Parathyroid adenoma (tissue), 2 donors: Measurements from ENCODE around the gene FABP2.
"Not testable (repeated sequence)": the region's sequence is repeated elsewhere in the genome, so short reads cannot be mapped to it uniquely, and the experiment has no call there.

Experiments
- H2AFZ ChIP-seq: fragments of 300-600 bp; sonication (generic); one replicate; pipeline ENCODE4 v1.7.0; 2017; ENCODE audit warnings: antibody characterized with exemption, mild to moderate bottlenecking
- H3K27ac ChIP-seq: fragments of 300-600 bp; sonication (generic); one replicate; pipeline ENCODE4 v1.7.0; 2017
- H3K27me3 ChIP-seq: fragments of 300-600 bp; sonication (generic); one replicate; pipeline ENCODE4 v1.7.0; 2017; ENCODE audit warnings: low read length; ENCODE audit not compliant: control insufficient read depth, insufficient read depth
- H3K36me3 ChIP-seq: fragments of 300-600 bp; sonication (generic); one replicate; pipeline ENCODE4 v1.7.0; 2017; ENCODE audit warnings: low read length; ENCODE audit not compliant: control insufficient read depth, insufficient read depth
- H3K4me1 ChIP-seq: fragments of 300-600 bp; sonication (generic); one replicate; pipeline ENCODE4 v1.7.0; 2017; ENCODE audit warnings: control low read depth
- H3K4me2 ChIP-seq: fragments of 300-600 bp; sonication (generic); one replicate; pipeline ENCODE4 v1.7.0; 2017; ENCODE audit warnings: low read length
- H3K4me3 ChIP-seq: fragments of 300-600 bp; sonication (generic); one replicate; pipeline ENCODE4 v1.7.0; 2017; ENCODE audit warnings: low read depth, low read length
- H3K79me2 ChIP-seq: fragments of 300-600 bp; sonication (generic); one replicate; pipeline ENCODE4 v1.7.0; 2017; ENCODE audit warnings: control low read depth
- H3K9ac ChIP-seq: fragments of 300-600 bp; sonication (generic); one replicate; pipeline ENCODE4 v1.7.0; 2017; ENCODE audit warnings: mild to moderate bottlenecking
- H3K9me3 ChIP-seq: fragments of 300-600 bp; sonication (generic); one replicate; pipeline ENCODE4 v1.7.0; 2017; ENCODE audit warnings: low read length; ENCODE audit not compliant: control insufficient read depth
- CTCF ChIP-seq: fragments of 300-600 bp; sonication (generic); IDR thresholded peaks from one replicate; pipeline ENCODE4 v1.7.0; 2017; ENCODE audit warnings: antibody characterized with exemption, mild to moderate bottlenecking
- donor health status: primary hyperparathyroidism.

FABP2 gene

GRCh38 chr4:119353364-119353763, 31.4 kb upstream of the FABP2 start:
- not testable (repeated sequence) for H3K4me3 ChIP-seq, H3K4me2 ChIP-seq, H3K27ac ChIP-seq, H3K9ac ChIP-seq, H3K36me3 ChIP-seq, H3K4me1 ChIP-seq, H3K79me2 ChIP-seq, H3K27me3 ChIP-seq, H3K9me3 ChIP-seq, H2AFZ ChIP-seq

GRCh38 chr4:119348169-119348568, 26.2 kb upstream of the FABP2 start:
- H3K9ac ChIP-seq, H3K79me2 ChIP-seq, H3K9me3 ChIP-seq, H3K4me1 ChIP-seq, H3K36me3 ChIP-seq, H2AFZ ChIP-seq, H3K27ac ChIP-seq, H3K27me3 ChIP-seq, H3K4me2 ChIP-seq, H3K4me3 ChIP-seq: not testable (repeated sequence)

- not testable (repeated sequence) for H2AFZ ChIP-seq, H3K9ac ChIP-seq, H3K27ac ChIP-seq, H3K4me1 ChIP-seq, H3K36me3 ChIP-seq, H3K79me2 ChIP-seq, H3K27me3 ChIP-seq, H3K9me3 ChIP-seq, H3K4me2 ChIP-seq, H3K4me3 ChIP-seq
Measured at GRCh38 chr4:119343293-119343692, 21.4 kb upstream of the FABP2 start.

- not testable (repeated sequence) for H3K9ac ChIP-seq, H3K9me3 ChIP-seq, H3K4me2 ChIP-seq, H3K79me2 ChIP-seq, H3K27me3 ChIP-seq, H3K27ac ChIP-seq, H3K36me3 ChIP-seq, H2AFZ ChIP-seq, H3K4me1 ChIP-seq, H3K4me3 ChIP-seq
Measured at GRCh38 chr4:119339895-119340294, 18.0 kb upstream of the FABP2 start.

GRCh38 chr4:119337010-119337409, 15.1 kb upstream of the FABP2 start:
- Histone ChIP-seq H3K27ac (no peak overlapping the region), H3K36me3 (no peaks in the 10 kb centered on the region), H2AFZ (no peak overlapping the region), H3K79me2 (no peaks in the 10 kb centered on the region), H3K4me2 (no peak overlapping the region), H3K27me3 (no peaks in the 10 kb centered on the region), H3K4me3 (no peak overlapping the region), H3K4me1 (no peaks in the 10 kb centered on the region), H3K9ac (no peak overlapping the region), H3K9me3 (no peaks in the 10 kb centered on the region)
- no peak for TF ChIP-seq CTCF

GRCh38 chr4:119336332-119336979, 14.5 kb upstream of the FABP2 start:
- H3K27ac ChIP-seq, H3K4me2 ChIP-seq, H3K79me2 ChIP-seq, H3K27me3 ChIP-seq, H3K9me3 ChIP-seq, H3K4me1 ChIP-seq, H3K9ac ChIP-seq, H3K36me3 ChIP-seq, H3K4me3 ChIP-seq, H2AFZ ChIP-seq: not testable (repeated sequence)

GRCh38 chr4:119329835-119330620, 8.1 kb upstream of the FABP2 start:
- Histone ChIP-seq H3K4me2 (no peak overlapping the region), H3K4me3 (no peak overlapping the region), H3K9me3 (no peaks in the 10 kb centered on the region), H3K9ac (no peak overlapping the region), H3K36me3 (no peaks in the 10 kb centered on the region), H3K4me1 (no peaks in the 10 kb centered on the region), H2AFZ (no peak overlapping the region), H3K79me2 (no peaks in the 10 kb centered on the region), H3K27ac (no peak overlapping the region), H3K27me3 (no peaks in the 10 kb centered on the region)
- TF ChIP-seq CTCF = no peak
